HG02840 (cell line): ENCODE measurements around the gene NDUFAB1.
"Not testable (repeated sequence)": the region's sequence is repeated elsewhere in the genome, so short reads cannot be mapped to it uniquely, and the experiment has no call there.

Experiments
- ATAC-seq: cut with Tn5 transposase; IDR thresholded peaks from one replicate; pipeline ENCODE4 v1.9.1; 2021; ENCODE audit warnings: mild to moderate bottlenecking, moderate library complexity, moderate number of reproducible peaks; ENCODE audit not compliant: unreplicated experiment, low FRiP score

Gene NDUFAB1

GRCh38 chr16:23556881-23557778 lies 39.0 kb downstream of the NDUFAB1 start, which contains the start of the genes EARS2 and UBFD1:
EARS2 (minus strand) TSS chr16:23557350; CDS start chr16:23557343, 7 bp downstream.
UBFD1 (plus strand) TSS chr16:23557727; CDS start chr16:23557743, 16 bp downstream.
- peak; percentile 94 for ATAC-seq

GRCh38 chr16:23554536-23554935 lies 41.6 kb downstream of the NDUFAB1 start:
- ATAC-seq: no peak

- no peak for ATAC-seq
These were observed 44.0 kb downstream of the NDUFAB1 start for GRCh38 chr16:23552161-23552560.

- ATAC-seq: no peak
These were observed 46.2 kb downstream of the NDUFAB1 start for GRCh38 chr16:23549938-23550337.

DNA sequence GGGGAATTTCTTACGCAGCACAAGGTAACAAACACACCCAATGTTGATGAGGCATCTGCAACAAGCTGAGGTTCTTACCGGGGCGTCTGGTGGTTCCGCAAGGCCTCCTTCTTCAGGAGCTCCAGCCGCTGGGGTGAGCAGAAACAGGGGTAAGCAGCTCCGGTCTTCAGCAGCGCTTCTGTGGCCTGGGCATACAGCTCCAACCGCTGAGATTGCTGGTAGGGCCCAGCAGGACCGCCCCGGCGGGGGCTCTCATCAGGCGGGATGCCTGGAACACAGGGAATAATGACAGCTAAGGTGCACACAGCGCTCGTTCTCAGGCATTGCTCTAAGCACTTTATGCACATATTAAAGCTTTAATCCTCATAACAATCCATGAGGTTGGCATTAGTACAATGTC lies 51.7 kb downstream of the NDUFAB1 start:
- no peak for ATAC-seq

DNA sequence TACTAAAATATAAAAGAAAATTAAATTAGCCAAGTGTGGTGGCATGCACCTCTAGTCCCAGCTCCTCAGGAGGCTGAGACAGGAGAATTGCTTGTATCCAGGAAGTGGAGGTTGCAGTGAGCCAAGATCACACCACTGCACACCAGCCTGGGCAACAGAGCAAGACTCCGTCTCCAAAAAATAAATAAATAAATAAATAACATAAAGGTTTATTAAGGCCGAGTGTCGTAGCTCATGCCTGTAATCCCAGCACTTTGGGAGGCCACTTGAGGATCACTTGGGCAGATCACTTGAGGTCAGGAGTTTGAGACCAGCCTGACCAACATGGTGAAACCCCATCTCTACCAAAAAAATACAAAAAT lies 55.3 kb downstream of the NDUFAB1 start:
- ATAC-seq: not testable (repeated sequence)

DNA sequence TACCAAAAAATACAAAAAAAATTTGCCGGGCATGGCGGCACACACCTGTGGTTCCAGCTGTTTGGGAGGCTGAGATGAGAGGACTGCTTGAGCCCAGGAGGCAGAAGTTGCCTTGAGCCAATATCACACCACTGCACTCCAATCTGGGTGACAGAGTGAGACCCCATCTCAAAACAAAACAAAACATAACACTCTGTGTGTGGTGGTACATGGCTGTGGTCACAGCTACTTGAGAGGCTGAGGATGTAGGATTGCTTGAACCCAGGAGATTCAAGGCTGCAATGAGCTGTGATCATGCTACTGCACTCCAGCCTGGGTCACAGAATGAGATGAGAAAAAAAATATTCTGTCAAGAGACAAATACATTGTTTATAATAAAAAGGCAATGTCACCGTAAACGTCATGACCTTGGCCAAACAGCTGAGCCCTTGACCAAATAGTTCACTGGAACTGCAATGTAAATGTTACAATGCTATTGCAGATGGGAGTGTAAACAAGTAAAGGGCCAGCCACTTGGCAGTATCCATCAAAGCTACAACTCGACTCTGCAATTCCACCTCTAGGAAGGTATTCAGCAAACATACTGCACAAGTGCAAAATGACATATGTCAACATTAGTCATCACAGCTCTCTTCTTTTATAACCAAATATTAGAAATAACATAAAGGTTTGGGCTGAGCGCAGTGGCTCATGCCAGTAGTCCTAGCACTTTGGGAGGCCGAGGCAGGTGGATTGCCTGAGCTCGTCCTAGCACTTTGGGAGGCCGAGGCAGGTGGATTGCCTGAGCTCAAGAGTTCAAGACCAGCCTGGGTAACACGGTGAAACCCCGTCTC lies 55.9 kb downstream of the NDUFAB1 start:
- ATAC-seq: no peak

DNA sequence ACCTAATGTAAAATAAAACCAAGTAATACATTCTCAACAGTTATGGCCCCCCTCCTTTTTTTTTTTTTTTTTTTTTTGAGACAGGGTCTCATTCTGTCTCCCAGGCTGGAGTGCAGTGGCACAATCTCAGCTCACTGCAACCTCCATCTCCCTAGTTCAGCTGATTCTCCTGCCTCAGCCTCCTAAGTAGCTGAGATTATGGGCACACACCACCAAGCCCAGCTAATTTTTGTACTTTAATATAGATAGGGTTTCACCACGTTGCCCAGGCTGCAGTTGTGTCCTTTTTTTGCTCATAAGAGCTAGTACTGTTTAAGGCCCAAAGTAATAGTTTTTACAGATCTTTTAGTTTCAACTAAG lies 57.2 kb downstream of the NDUFAB1 start:
- no peak for ATAC-seq

DNA sequence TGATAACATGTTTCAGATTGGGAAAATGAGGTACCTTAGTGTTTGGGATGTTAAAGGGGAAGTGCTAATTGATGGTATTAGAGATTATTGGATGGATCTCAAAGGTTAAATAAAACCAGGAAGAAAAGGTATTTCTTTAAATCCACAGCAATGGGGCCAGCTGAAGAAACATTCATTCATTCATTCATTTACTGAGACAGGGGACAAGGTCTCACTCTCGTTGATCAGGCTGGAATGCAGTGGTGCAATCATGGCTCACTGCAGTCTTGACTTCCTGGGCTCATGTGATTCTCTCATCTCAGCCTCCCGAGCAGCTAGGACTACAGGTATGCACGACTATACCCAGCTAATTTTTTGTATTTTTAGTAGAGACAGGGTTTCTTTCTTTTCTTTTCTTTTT lies 58.7 kb downstream of the NDUFAB1 start:
- ATAC-seq: no peak

DNA sequence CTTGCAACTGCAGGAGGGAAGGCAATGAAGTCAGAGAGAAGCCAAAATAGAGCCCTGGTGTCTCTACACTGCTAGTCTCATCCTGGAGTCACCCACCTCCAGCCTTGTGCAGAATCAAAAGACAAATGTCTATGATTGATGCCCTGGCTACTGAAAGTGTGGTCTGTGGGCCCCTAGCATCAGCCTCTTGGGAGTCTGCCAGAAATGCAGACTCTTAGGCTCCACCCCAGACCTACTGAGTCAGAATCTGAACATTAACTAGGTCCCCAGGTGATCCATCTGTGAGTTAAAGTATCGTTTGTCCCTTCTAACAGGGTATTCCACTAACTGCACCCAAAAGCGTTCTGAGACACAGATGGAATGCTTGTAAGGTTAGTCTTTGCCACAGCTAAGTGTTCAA lies 60.2 kb downstream of the NDUFAB1 start:
- no peak for ATAC-seq

- no peak for ATAC-seq
These were observed 61.0 kb downstream of the NDUFAB1 start for GRCh38 chr16:23534868-23535860.

GRCh38 chr16:23532448-23532847 lies 63.7 kb downstream of the NDUFAB1 start:
- no peak for ATAC-seq
